Smooth muscle cell (in vitro differentiated cells): ENCODE data around the gene FBP1. TPM values are rescaled to one million over a fixed set of nuclear protein-coding genes. Genes with fewer than 3 reads are reported as not detected.

Experiments
- DNase-seq: peaks from one replicate; lab custom pipeline; 2025; ENCODE audit not compliant: unreplicated experiment; lab: John Stamatoyannopoulos, UW
- H2AFZ ChIP-seq: fragments of 200-600 bp; sonication (generic); 2 replicates; pipeline ENCODE4 v1.6.0; 2016; ENCODE audit warnings: antibody characterized with exemption, low read depth, mild to moderate bottlenecking
- H3F3A ChIP-seq: fragments of 200-600 bp; sonication (generic); 2 replicates; pipeline ENCODE4 v1.6.0; 2017; ENCODE audit warnings: antibody characterized with exemption, low read depth
- H3K27ac ChIP-seq: fragments of 200-600 bp; sonication (generic); 2 replicates; pipeline ENCODE4 v1.5.1; 2016; ENCODE audit warnings: low read depth, mild to moderate bottlenecking
- H3K27me3 ChIP-seq: fragments of 200-600 bp; sonication (generic); 2 replicates; pipeline ENCODE4 v1.6.1; 2016; ENCODE audit warnings: low read depth, mild to moderate bottlenecking
- H3K36me3 ChIP-seq: fragments of 200-600 bp; sonication (generic); 2 replicates; pipeline ENCODE4 v1.5.1; 2016; ENCODE audit warnings: low read depth
- H3K4me1 ChIP-seq: fragments of 200-600 bp; sonication (generic); 2 replicates; pipeline ENCODE4 v1.5.1; 2016; ENCODE audit warnings: low read depth
- H3K4me2 ChIP-seq: fragments of 200-600 bp; sonication (generic); 2 replicates; pipeline ENCODE4 v1.6.0; 2016; ENCODE audit warnings: mild to moderate bottlenecking
- H3K4me3 ChIP-seq: fragments of 200-600 bp; sonication (generic); 2 replicates; pipeline ENCODE4 v1.5.1; 2016; ENCODE audit warnings: mild to moderate bottlenecking
- H3K79me2 ChIP-seq: fragments of 200-600 bp; sonication (generic); 2 replicates; pipeline ENCODE4 v1.6.0; 2016; ENCODE audit warnings: low read depth, mild to moderate bottlenecking
- H3K9ac ChIP-seq: fragments of 200-600 bp; sonication (generic); 2 replicates; pipeline ENCODE4 v1.6.0; 2016; ENCODE audit warnings: low read depth
- H3K9me3 ChIP-seq: fragments of 200-600 bp; sonication (generic); replicated peaks from 2 replicates; pipeline ENCODE4 v1.5.1; 2016; ENCODE audit warnings: low read depth
- H4K20me1 ChIP-seq: fragments of 200-600 bp; sonication (generic); 2 replicates; pipeline ENCODE4 v1.6.0; 2016; ENCODE audit warnings: low read depth
- WGBS: methylation state at CpG from one replicate; pipeline ENCODE4 v1.1.7; 2016; ENCODE audit warnings: low lambda C conversion rate; 5-methylcytosine and 5-hydroxymethylcytosine counted together
- polyA plus RNA-seq: library from polyadenylated mRNA; unstranded; fragments of >200 nt; fragmentation: Nextera tagmentation; extraction: Ambion mirVana; gene quantifications from 2 replicates; pipeline ENCODE4 v1.2.1, GENCODE V29; 2016
- total RNA-seq: library from RNA; depleted of rRNA; stranded (reverse); fragments of >200 nt; gene quantifications from 2 replicates; pipeline ENCODE4 v1.2.3, GENCODE V29; 2014
- TF ChIP-seq, protein P1 (sequence below): fragments of 200-600 bp; sonication (generic); IDR thresholded peaks from 2 replicates; pipeline ENCODE4 v1.5.1; 2017; ENCODE audit warnings: borderline replicate concordance, mild to moderate bottlenecking, antibody characterized with exemption; ENCODE audit not compliant: insufficient read depth, poor library complexity, severe bottlenecking

The FBP1 gene
- total and polyA plus RNA-seq, 2 experiments from 2014 or later, result 0.22 to 0.70 TPM

DNA sequence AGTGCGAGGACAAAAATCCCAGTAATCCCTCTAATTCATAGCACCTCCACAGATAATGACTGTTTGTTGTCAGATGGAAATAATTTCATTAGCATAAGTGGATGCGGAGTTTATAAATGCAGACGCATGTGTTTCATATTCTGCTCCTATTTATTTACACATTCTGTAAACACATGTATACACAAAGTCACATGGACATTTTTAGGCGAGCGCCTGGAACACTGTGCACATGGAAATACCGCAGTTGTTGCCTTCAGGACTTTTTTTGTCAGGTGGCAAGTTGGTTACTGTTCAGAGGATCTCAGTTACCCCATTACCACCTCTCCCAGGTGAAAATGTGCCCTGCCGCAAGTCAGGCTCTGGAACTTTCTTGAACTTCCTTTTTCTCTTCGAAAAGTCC, 40.3 kb upstream of the FBP1 start:
- no peaks in the 10 kb centered on the region for H3K27me3 ChIP-seq
- no peak overlapping the region for H2AFZ ChIP-seq
- no peak overlapping the region for H3K27ac ChIP-seq
- no peak for DNase-seq
- H3K9me3 ChIP-seq, result no peaks in the 10 kb centered on the region
- peak overlapping the region; percentile 9 for H3K4me2 ChIP-seq
- H3K36me3 ChIP-seq, result no peaks in the 10 kb centered on the region
- no peak overlapping the region for H3K4me3 ChIP-seq
- 69% methylated on average over 8 of the region's 8 CpGs for WGBS
- H3K79me2 ChIP-seq, result no peaks in the 10 kb centered on the region
- no peak overlapping the region for H3K9ac ChIP-seq
- H3F3A ChIP-seq, result peaks cover 3% of the 10 kb centered on the region
- TF ChIP-seq, protein P1, sequence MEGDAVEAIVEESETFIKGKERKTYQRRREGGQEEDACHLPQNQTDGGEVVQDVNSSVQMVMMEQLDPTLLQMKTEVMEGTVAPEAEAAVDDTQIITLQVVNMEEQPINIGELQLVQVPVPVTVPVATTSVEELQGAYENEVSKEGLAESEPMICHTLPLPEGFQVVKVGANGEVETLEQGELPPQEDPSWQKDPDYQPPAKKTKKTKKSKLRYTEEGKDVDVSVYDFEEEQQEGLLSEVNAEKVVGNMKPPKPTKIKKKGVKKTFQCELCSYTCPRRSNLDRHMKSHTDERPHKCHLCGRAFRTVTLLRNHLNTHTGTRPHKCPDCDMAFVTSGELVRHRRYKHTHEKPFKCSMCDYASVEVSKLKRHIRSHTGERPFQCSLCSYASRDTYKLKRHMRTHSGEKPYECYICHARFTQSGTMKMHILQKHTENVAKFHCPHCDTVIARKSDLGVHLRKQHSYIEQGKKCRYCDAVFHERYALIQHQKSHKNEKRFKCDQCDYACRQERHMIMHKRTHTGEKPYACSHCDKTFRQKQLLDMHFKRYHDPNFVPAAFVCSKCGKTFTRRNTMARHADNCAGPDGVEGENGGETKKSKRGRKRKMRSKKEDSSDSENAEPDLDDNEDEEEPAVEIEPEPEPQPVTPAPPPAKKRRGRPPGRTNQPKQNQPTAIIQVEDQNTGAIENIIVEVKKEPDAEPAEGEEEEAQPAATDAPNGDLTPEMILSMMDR, result no peak
- H3K4me1 ChIP-seq, result no peaks in the 10 kb centered on the region
- H4K20me1 ChIP-seq, result no peaks in the 10 kb centered on the region

DNA sequence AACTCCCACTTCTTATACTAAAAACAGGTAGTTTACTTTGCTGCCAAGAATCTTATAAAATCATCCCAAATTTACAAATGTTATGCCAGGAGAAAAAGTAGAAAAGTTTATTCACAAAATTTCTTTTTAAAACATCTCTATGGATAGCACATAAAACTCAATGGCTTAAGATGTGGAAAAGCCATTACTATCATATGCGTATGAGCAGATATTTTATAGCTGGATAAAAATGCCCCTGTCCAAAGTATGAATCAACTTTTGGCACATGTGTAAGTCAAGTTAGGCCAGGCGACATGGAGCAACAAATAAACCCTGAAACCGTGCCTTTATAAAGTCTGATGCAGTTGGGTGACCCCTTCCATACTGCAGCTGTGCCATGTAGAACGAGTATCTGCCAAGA, 38.6 kb upstream of the FBP1 start:
- Histone ChIP-seq H3K4me2 (no peak overlapping the region), H3K27me3 (no peaks in the 10 kb centered on the region), H3K27ac (no peak overlapping the region), H2AFZ (no peak overlapping the region), H3K4me1 (peaks cover 8% of the 10 kb centered on the region), H3K9ac (no peak overlapping the region), H3K79me2 (no peaks in the 10 kb centered on the region), H3K4me3 (no peak overlapping the region), H4K20me1 (no peaks in the 10 kb centered on the region), H3K36me3 (no peaks in the 10 kb centered on the region), H3F3A (peaks cover 12% of the 10 kb centered on the region), H3K9me3 (no peaks in the 10 kb centered on the region)
- DNase-seq, result no peak
- 97% methylated on average over 4 of the region's 4 CpGs for WGBS
- TF ChIP-seq, protein P1, result no peak

DNA sequence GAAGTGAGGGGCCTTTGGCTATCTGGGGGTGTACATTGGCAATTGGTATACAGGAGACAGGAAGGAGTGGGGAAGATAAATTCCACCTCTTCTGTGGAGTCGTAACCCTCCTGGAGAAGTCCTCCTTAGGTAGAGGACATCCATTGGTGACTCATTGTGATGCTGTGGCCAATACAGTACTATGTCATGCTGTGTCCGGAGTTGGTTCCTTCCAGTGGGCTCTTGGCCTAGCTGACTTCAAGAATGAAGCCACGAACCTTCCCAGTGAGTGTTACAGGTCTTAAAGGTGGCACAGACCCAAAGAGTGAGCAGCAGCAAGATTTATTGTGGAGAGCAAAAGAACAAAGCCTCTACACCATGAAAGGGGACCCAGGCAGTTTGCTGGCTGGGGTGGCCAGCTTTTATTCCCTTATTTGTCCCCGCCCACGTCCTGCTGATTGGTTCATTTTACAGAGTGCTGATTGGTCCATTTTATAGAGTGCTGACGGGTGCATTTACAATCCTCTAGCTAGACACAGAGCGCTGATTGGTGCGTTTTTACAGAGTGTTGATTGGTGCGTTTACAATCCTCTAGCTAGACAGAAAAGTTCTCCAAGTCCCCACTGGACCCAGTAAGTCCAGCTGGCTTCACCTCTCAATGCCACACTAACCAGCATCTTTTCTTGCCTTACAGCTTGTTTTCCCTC, 37.3 kb upstream of the FBP1 start:
- TF ChIP-seq, protein P1, result no peak
- peaks cover 17% of the 10 kb centered on the region for H3F3A ChIP-seq
- H3K36me3 ChIP-seq, result no peaks in the 10 kb centered on the region
- peaks cover 8% of the 10 kb centered on the region for H3K4me1 ChIP-seq
- no peak overlapping the region for H3K9ac ChIP-seq
- H2AFZ ChIP-seq, result no peak overlapping the region
- H4K20me1 ChIP-seq, result no peaks in the 10 kb centered on the region
- no peak for DNase-seq
- H3K27me3 ChIP-seq, result no peaks in the 10 kb centered on the region
- no peaks in the 10 kb centered on the region for H3K79me2 ChIP-seq
- H3K9me3 ChIP-seq, result no peaks in the 10 kb centered on the region
- no peak overlapping the region for H3K4me2 ChIP-seq
- no peak overlapping the region for H3K27ac ChIP-seq
- H3K4me3 ChIP-seq, result no peak overlapping the region
- 97% methylated on average over 9 of the region's 9 CpGs for WGBS
